GM13976 (cell line): Measurements from ENCODE around the gene SMC1B.
"Not testable (repeated sequence)": the region's sequence is repeated elsewhere in the genome, so short reads cannot be mapped to it uniquely, and the experiment has no call there.

ENCODE experiments used
- DNase-seq: peaks from one replicate; pipeline ENCODE4 v3.0.0; 2012; ENCODE audit warnings: low spot score
- CTCF ChIP-seq: IDR thresholded peaks from 2 replicates; pipeline ENCODE4 v1.5.1; 2012; ENCODE audit warnings: borderline replicate concordance, mild to moderate bottlenecking; ENCODE audit not compliant: insufficient read depth; ENCODE audit errors: extremely low read depth, missing control alignments, control extremely low read depth
- in situ Hi-C: fragments of 300-500 bp; cut with MboI; formaldehyde crosslinking; loops from one replicate; pipeline ENCODE4 v1.12.0; 2022; ENCODE audit warnings: low sequenced_read_pairs, mixed read lengths, inconsistent platforms; ENCODE audit not compliant: unreplicated experiment

SMC1B gene

DNA sequence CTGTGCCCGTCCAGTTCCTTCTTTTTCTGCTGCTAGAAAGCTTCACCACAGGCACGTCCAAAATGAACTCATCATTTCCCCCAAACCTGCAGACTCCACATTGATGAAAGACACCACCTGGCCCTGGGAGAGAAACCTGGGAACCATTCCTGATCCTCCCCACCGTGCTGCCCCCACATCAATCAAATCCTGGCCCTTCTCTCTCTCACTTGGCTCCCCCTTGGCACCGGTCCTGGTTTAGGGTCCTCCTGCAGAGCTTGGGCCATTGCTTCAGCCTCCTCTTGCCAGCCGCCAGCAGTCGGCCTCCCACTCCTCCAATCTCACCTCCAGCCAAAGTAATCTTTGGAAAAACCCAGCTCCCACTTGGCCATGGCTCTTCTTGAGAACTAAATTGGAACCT lies 38.6 kb upstream of the SMC1B start:
- no peak for DNase-seq
- no peak for TF ChIP-seq CTCF
- in situ Hi-C loops = no loop called here

GRCh38 chr22:45450921-45451651 lies 37.7 kb upstream of the SMC1B start:
- in situ Hi-C loops = no loop called here
- no peak for TF ChIP-seq CTCF
- no peak for DNase-seq

- no peak for TF ChIP-seq CTCF
- in situ Hi-C loops = no loop called here
These were observed 36.8 kb upstream of the SMC1B start for GRCh38 chr22:45450101-45450785.

DNA sequence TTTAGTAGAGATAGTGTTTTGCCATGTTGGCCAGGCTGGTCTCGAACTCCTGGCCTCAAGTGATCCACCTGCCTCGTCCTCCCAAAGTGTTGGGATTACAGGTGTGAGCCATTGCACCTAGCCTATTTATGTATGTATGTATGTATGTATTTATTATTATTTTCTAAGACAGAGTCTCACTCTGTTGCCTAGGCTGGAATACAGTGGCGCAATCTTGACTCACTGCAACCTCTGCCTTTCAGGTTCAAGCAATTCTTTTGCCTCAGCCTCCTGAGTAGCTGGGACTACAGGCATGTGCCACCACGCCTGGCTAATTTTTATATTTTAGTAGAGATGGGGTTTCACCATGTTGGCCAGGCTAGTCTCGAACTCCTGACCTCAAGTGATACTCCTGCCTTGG lies 36.0 kb upstream of the SMC1B start:
- DNase-seq, in situ Hi-C loops: not testable (repeated sequence)

More at GRCh38 chr22:45450101-45450785, 36.8 kb upstream of the SMC1B start:
- DNase-seq = no peak

GRCh38 chr22:45448431-45448830 lies 35.0 kb upstream of the SMC1B start:
- no peak for TF ChIP-seq CTCF
- in situ Hi-C loops = no loop called here
- no peak for DNase-seq

DNA sequence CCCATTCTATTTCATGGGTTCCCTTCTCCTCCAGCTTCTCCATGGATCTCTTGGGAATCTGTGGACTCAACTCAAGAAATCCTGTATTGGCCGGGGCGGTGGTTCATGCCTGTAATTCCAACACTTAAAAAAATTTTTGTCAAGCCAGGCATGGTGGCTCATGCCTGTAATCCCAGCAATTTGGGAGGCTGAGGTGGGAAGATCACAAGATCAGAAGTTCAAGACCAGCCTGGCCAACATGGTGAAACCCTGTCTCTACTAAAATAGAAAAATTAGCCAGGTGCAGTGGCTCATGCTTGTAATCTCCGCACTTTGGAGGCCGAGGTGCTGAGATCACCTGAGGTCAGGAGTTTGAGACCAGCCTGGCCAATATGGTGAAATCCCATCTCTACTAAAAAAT lies 34.2 kb upstream of the SMC1B start:
- DNase-seq, in situ Hi-C loops: not testable (repeated sequence)

DNA sequence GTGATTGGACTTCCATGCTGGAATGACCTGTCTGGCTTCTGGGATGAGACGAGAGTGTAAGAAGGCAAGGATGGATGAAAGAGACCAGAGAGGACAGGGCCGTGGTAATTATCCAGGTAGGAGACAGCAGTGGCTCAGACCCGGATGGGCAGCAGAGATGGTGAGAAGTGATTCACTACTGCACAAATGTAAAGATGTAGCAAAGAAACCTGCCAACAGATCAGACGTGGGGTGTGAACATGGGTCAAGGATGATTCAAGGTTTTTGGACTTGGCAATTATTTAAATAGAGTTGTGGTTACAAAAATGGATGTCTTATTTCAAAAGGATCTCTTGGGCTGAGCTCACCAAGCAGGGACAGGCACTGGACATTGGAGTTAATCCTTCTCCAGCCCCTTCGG lies 32.8 kb upstream of the SMC1B start:
- in situ Hi-C loops = no loop called here
- no peak for DNase-seq
- no peak for TF ChIP-seq CTCF
